NAMALWA (cell line): Measurements from ENCODE around the gene POLD3.

Experiments used
- DNase-seq: peaks from one replicate; pipeline ENCODE4 v3.0.0-alpha.2; 2015; ENCODE audit warnings: low spot score

POLD3 gene

DNA sequence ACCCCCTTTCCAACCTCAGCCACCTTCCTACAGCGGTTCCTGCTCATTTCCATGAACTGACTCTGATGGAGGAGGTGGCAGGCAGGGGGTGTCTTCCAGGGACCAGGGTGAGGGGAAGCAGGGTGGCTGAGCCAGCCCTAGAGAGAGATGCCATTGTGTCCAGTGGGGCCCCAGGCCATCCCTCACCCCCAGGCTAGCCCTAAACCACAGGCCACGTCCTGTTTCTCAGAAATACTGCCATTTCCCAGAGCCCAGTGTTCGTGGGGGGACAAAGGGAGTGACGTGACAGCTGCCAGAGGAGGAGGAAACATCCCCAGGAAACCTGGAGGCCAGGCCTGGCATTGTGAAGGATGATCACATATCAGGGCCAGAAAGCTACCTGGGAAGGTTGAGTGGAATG is 99.4 kb downstream of the POLD3 start:
- DNase-seq, result no peak
